NCI-H146 treated with DMSO at 0.1 percent for 48 hours (cell line): ENCODE results near the gene MYO5A.

Experiments used
- DNase-seq: peaks from one replicate; lab custom pipeline; 2025; ENCODE audit not compliant: unreplicated experiment; lab: John Stamatoyannopoulos, UW

The MYO5A gene

DNA sequence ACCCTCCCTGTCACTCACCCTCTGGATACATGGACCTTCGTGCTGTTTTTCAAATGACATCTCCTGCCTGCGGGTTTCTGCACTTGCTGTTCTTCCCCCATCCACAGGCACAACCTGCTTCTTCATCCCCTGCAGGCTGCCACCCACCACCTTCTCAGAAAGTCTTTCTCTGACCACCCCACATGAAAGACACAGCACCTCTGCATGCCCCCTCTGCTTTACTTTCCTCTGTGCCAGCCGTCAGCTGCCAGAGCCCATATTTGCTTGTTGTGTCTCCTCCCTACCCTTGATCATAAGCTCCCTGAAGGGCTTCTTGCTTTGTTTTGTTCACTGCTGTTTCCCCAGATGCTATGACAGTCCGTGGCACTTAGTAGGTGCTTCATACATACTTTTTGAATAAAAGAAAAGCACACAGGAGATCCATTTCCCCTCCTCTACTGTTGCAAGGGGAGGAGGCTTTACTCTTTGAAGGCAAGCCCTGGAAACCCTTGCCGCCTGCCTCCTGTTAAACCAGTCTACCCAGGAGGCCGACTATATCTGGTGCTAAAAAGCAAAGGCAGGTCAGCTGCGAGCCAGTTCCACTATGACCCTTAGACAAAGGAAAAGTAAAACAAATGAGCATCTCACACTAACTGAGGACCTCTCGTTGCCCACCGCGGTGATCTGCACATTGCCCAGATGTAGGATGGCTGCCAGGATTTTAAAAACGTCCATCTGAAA is 265.0 kb downstream of the MYO5A start:
- no peak for DNase-seq

- no peak for DNase-seq
Measured at GRCh38 chr15:52262364-52262763, 266.3 kb downstream of the MYO5A start.

- peak; percentile 86 for DNase-seq
Measured at GRCh38 chr15:52261498-52262242, 267.0 kb downstream of the MYO5A start.

DNA sequence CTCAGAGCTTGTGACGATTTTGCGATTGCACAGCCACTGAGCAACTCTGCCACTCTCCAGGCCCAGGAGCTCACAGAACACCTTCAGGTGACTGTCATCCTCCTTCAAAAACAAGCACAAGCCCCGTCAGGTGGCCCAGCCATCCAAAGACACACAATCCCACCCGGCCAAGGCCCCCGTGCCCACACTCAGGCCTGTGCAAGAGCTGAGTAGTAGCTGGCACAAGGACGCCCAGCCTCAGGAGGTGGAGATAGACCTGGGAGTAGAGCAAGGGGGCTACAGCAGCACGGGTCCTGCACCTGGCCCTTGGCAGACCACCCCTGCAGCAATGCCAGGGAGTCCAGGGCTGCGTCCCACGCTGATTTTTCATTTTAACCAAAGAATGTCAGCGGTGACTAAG is 267.7 kb downstream of the MYO5A start:
- no peak for DNase-seq

- no peak for DNase-seq
Measured at GRCh38 chr15:52259503-52259902, 269.2 kb downstream of the MYO5A start.

GRCh38 chr15:52258461-52258860 is 270.2 kb downstream of the MYO5A start:
- no peak for DNase-seq

DNA sequence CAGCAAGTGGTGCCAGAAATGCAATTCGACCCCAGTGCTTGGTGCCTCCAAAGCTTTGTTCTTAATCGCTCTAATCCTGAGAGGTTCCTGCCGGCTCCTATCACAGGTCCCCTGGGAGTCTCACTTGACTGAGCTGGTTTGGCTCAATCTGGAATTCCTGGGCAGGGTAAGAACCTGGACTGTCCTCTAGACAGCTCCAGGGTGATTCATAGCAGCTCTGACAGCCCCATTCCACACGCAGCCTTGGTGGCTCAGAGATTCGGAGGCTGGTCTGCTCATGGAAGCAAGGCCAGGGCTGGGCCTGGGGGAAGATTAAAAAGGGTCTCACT is 271.0 kb downstream of the MYO5A start:
- no peak for DNase-seq
